Gastroesophageal sphincter (tissue), 4 donors: ENCODE results near the gene GDF15. TPM values are rescaled to one million over a fixed set of nuclear protein-coding genes. Genes with fewer than 3 reads are reported as not detected.

ENCODE experiments used
- ATAC-seq: fragments of 150-250 bp; one replicate; pipeline ENCODE4 v1.9.1; 2016; ENCODE audit warnings: mild to moderate bottlenecking, moderate library complexity
- H3K27ac ChIP-seq, 4 donors: fragments of 200-600 bp; sonication (generic) in 3 of 4; 1 replicate in 3 of 4; 2 replicates in 1 of 4; pipeline ENCODE4 v1.5.1; 2016 to 2019
- H3K27me3 ChIP-seq: fragments of 200-600 bp; sonication (generic); one replicate; pipeline ENCODE4 v1.5.1; 2019
- H3K36me3 ChIP-seq, 2 donors: fragments of 200-600 bp; sonication (generic); one replicate each; pipeline ENCODE4 v1.5.1; 2019; ENCODE audit warnings: control low read depth in 1 of 2
- H3K4me1 ChIP-seq, 3 donors: fragments of 200-600 bp; sonication (generic); 1 replicate in 2 of 3; 2 replicates in 1 of 3; pipeline ENCODE4 v1.5.1; 2016 to 2019; ENCODE audit warnings: control low read depth in 2 of 3
- H3K4me3 ChIP-seq, 2 donors: fragments of 200-600 bp; sonication (generic); one replicate each; pipeline ENCODE4 v1.5.1; 2019; ENCODE audit warnings: mild to moderate bottlenecking in 1 of 2, moderate library complexity in 1 of 2
- H3K9me3 ChIP-seq, 3 donors: fragments of 200-600 bp; sonication (generic); one replicate each; pipeline ENCODE4 v1.5.1; 2017 to 2019; ENCODE audit warnings: control low read depth in 2 of 3
- EP300 ChIP-seq: sonication (generic); formaldehyde crosslinking; IDR thresholded peaks from one replicate; pipeline ENCODE4 v1.6.1; 2017; ENCODE audit warnings: antibody characterized with exemption, mild to moderate bottlenecking
- POLR2A ChIP-seq, 2 donors: fragments of 450-650 bp; IDR thresholded peaks; one replicate each; pipeline ENCODE4 v1.6.1; 2017; ENCODE audit warnings: antibody characterized with exemption in 2 of 2, mild to moderate bottlenecking in 2 of 2, moderate library complexity in 1 of 2
- POLR2AphosphoS5 ChIP-seq: sonication (generic); formaldehyde crosslinking; IDR thresholded peaks from one replicate; pipeline ENCODE4 v1.6.1; 2017; ENCODE audit warnings: antibody characterized with exemption
- whole genome bisulfite sequencing, 2 donors: methylation state at CpG; one replicate each; pipeline ENCODE4 v1.1.5; 2018; ENCODE audit warnings: low coverage in 1 of 2; 5-methylcytosine and 5-hydroxymethylcytosine counted together
- total RNA-seq, 4 donors: library from RNA; depleted of rRNA; stranded (reverse); fragments of >200 nt; gene quantifications; one replicate each; pipeline ENCODE4 v1.1.0, GENCODE V29; 2016
- TF ChIP-seq, protein P1 (sequence below), 4 experiments: fragments of 200-600 bp in 2 of 4; fragments of 450-650 bp in 2 of 4; sonication (generic) in 1 of 4; IDR thresholded peaks; one replicate each; pipeline ENCODE4 v1.5.1; 2017 to 2019; ENCODE audit warnings: antibody characterized with exemption in 4 of 4, mild to moderate bottlenecking in 2 of 4, moderate library complexity in 2 of 4

Gene GDF15
- total RNA-seq, 4 donors from 2014 or later = 0.62 to 3.7 (median 3.0) TPM

DNA sequence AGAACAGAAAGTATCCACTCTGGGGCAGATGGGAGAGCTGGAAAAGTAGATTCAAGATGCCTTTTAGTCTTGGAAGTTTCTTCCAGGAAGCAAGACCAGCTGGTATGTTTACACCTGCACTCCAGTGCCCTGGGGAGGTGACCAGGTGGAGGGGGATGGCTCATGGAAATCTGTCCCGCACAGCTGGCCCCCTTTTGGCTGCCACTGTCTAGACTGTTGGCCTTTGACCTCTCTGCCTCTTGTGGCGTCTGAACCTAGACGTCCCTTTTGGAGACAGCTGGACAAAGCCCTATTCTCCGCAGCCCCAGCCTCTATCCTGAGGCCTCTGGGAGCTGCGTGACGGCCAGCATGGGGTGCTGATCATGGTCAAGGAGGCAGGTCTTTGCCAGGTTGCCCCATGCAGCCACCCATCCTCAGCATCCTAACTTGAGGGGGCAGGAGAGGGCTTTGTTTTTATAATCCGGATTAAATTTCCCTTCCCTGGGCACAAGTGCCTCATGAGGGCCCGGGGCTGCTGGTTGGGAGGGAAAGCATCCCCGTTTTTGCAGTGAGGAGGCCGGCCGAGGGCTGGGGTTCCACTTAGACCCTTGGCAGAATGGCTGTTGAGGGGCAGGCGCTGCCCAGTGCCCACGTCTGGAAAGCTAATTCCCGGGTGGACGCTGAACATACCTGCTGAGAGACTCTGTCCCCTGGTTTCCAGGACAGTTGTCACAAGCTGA, 17.3 kb upstream of the GDF15 start:
- 75% methylated on average over 1 of the region's 15 CpGs; no CpG with 5 or more reads in 1 of the 2 donors for WGBS, 2 donors
- Histone ChIP-seq H3K36me3 (peaks cover 0 to 13% of the 10 kb centered on the region in 2 donors), H3K27ac (no peak overlapping the region), H3K9me3 (no peaks in the 10 kb centered on the region), H3K4me3 (no peak overlapping the region), H3K27me3 (no peaks in the 10 kb centered on the region), H3K4me1 (peaks cover 0 to 29% (median 6%) of the 10 kb centered on the region in 3 donors)
- TF ChIP-seq, protein P1, sequence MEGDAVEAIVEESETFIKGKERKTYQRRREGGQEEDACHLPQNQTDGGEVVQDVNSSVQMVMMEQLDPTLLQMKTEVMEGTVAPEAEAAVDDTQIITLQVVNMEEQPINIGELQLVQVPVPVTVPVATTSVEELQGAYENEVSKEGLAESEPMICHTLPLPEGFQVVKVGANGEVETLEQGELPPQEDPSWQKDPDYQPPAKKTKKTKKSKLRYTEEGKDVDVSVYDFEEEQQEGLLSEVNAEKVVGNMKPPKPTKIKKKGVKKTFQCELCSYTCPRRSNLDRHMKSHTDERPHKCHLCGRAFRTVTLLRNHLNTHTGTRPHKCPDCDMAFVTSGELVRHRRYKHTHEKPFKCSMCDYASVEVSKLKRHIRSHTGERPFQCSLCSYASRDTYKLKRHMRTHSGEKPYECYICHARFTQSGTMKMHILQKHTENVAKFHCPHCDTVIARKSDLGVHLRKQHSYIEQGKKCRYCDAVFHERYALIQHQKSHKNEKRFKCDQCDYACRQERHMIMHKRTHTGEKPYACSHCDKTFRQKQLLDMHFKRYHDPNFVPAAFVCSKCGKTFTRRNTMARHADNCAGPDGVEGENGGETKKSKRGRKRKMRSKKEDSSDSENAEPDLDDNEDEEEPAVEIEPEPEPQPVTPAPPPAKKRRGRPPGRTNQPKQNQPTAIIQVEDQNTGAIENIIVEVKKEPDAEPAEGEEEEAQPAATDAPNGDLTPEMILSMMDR (IDR thresholded peaks at IDR 0.05) = no peak
- no peak for TF ChIP-seq POLR2AphosphoS5
- no peak for TF ChIP-seq EP300
- TF ChIP-seq POLR2A (IDR thresholded peaks at IDR 0.05) = no peak
- no peak for ATAC-seq

DNA sequence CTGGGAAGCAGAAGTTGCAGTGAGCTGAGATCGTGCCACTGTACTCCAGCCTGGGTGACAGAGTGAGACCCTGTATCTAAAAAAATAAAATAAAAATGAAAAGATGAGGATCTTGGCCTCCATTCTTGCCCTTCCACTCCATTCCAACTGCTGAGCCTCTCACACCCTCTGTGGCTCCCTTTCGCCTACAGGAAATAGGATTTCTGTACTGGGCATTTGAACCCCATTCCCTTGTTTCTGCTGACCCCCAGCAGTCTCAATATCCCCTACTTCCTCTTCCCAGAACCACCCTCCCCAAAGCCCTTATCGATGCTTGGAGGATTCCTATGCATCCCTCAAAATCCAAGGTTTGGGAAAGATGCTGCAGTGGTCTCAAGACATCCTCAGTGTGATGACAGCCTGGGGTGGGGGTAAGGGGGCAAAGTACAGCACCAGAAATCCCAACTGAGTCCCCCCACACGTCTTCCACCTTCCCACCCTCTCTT, 12.5 kb upstream of the GDF15 start:
- H3K4me3 ChIP-seq = no peak overlapping the region
- TF ChIP-seq, protein P1 (IDR thresholded peaks at IDR 0.05) = no peak
- TF ChIP-seq POLR2AphosphoS5 = no peak
- no peak for TF ChIP-seq EP300
- TF ChIP-seq POLR2A (IDR thresholded peaks at IDR 0.05) = no peak
- H3K9me3 ChIP-seq = no peaks in the 10 kb centered on the region
- no peak for ATAC-seq
- WGBS, 2 donors = 58 to 62% methylated on average over 4 of the region's 4 CpGs
- peak overlapping the region in 3 of 4 donors; percentile 69 to 80 (median 78) for H3K27ac ChIP-seq
- peaks cover 0 to 27% (median 16%) of the 10 kb centered on the region in 3 donors for H3K4me1 ChIP-seq
- H3K36me3 ChIP-seq = peaks cover 0 to 6% of the 10 kb centered on the region in 2 donors
- no peaks in the 10 kb centered on the region for H3K27me3 ChIP-seq

DNA sequence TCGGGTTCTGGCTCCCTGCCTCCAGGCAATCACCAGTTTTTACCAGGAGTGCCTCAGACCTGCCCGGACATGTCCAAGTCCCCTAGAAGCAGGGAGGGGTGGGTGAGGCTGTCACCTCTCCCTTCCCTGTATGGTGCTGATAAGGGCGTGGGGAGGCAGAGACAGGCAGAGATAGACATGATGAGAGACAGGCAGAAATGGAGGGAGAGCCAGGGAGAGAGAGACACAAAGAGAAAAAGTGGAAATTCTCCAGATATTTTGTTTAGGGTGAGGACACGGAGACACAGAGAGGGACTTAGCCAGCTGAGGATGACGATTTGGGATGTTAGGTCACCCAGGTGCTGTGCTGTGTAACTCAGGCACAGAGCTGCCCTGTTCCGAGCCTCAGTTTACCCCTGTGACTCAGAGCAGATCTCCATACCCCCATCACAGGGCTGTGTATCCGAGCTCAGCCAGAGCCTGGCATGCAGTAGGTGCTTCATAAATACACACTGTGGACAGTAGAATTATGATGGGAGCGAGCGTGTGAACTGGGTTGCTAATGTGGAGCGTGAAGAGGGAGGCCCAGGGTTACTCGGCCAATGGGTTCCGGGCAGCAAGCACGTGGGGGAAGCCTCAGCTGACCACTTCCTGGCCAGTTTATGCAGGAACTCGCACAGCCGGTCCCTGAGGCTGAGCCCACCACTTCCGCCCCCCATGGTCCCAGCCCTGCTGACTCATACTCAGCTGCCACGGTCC, 11.9 kb upstream of the GDF15 start:
- Histone ChIP-seq H3K4me3 (peak overlapping the region in 1 of 2 donors; percentile 9), H3K4me1 (peaks cover 0 to 33% (median 16%) of the 10 kb centered on the region in 3 donors)

DNA sequence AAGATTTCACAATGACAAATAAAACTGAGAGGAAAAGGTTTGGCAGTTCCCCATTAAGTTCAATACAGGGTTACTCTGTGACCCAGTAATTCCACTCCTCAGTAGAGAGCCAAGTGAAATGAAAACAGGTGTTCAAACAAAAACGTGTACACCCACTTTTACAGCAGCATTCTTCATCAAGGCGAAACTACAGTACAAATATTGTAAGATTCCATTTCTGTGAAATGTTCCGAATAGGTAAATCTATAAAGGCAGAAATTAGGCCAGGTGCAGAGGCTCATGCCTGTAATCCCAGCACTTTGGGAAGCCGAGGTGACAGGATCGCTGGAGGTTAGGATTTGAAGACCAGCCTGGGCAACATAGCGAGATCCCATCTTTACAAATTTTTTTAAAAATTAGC, 8.9 kb upstream of the GDF15 start:
- Histone ChIP-seq H3K4me3 (no peak overlapping the region), H3K27me3 (peaks cover 4% of the 10 kb centered on the region), H3K27ac (no peak overlapping the region), H3K9me3 (no peaks in the 10 kb centered on the region), H3K4me1 (peaks cover 0 to 52% (median 16%) of the 10 kb centered on the region in 3 donors), H3K36me3 (no peaks in the 10 kb centered on the region)
- 61 to 86% methylated on average over 2 to 6 of the region's 6 CpGs for WGBS, 2 donors
- TF ChIP-seq POLR2AphosphoS5 (no peak), EP300 (no peak), POLR2A (IDR thresholded peaks at IDR 0.05) (no peak)
- TF ChIP-seq, protein P1 (IDR thresholded peaks at IDR 0.05) = no peak
- ATAC-seq = no peak

More for the DNA sequence above, 11.9 kb upstream of the GDF15 start:
- WGBS, 2 donors = 61 to 71% methylated on average over 4 of the region's 17 CpGs
- TF ChIP-seq, protein P1 (IDR thresholded peaks at IDR 0.05) = no peak
- TF ChIP-seq POLR2AphosphoS5 = peak; percentile 78
- ATAC-seq = peak; percentile 97
- H3K27ac ChIP-seq = peak overlapping the region in 3 of 4 donors; percentile 69 to 80 (median 78)
- H3K27me3 ChIP-seq = no peaks in the 10 kb centered on the region
- no peaks in the 10 kb centered on the region for H3K9me3 ChIP-seq
- H3K36me3 ChIP-seq = peaks cover 0 to 4% of the 10 kb centered on the region in 2 donors
